Measurements from ENCODE around the gene FAM168A. TPM values are rescaled to one million over a fixed set of nuclear protein-coding genes. Genes with fewer than 3 reads are reported as not detected.

Gene FAM168A
- total and polyA plus RNA-seq, 10 of the 15 experiments (the other 5 are each of a cell fraction or from before 2014, with no cell fraction given) = 1.7 to 20.0 (median 10.0) TPM

DNA sequence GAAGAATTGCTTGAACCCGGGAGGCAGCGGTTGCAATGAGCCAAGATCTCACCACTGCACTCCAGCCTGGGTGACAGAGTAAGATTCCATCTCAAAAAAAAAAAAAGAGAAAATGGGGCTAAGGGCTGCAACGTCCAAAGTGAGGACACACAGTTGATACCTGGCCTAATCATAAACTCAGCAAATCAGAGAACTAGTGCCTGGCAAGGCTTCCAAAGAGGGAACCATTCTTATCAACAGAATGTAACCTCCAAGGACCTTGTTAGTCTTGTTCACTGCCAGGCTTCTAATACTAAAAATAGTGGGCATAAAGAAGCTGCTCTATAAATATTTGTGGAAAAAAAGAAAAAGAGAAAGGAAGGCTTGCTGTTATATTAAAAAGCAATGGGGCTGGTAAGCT lies 42.3 kb downstream of the FAM168A start:
- no peak overlapping the region for H3K27ac ChIP-seq (ENCODE audit: control insufficient read depth, insufficient read depth)
- H4K20me1 ChIP-seq (ENCODE audit: control insufficient read depth, insufficient read depth) = no peaks in the 10 kb centered on the region
- in situ Hi-C loops (cut with MboI) = no loop called here
- DNase-seq (ENCODE audit: low read depth, low spot score) = no peak
- ChIA-PET SMC1A (ENCODE audit: uncharacterized antibody, unreplicated experiment) (interaction anchor here (1.0 to 2.5 kb wide), 8 partner anchors 10 to 34 kb away, joined by 3 to 10 read pairs (median 4); no protein-coding TSS in a partner anchor), POLR2A (interaction anchor here (0.5 to 1.8 kb wide), 5 partner anchors 10 to 1771 kb away, joined by 3 to 4 read pairs (median 3); no protein-coding TSS in a partner anchor), RAD21 (ENCODE audit: unreplicated experiment) (interaction anchor here (0.9 to 1.5 kb wide), 2 partner anchors 19 to 27 kb away, joined by 3 to 4 read pairs; no protein-coding TSS in a partner anchor), CTCF (interaction anchor here (1.1 to 1.3 kb wide), 3 partner anchors 11 to 76 kb away, joined by 3 to 5 read pairs (median 3); no protein-coding TSS in a partner anchor)
- no peaks in the 10 kb centered on the region for H3K4me1 ChIP-seq (ENCODE audit: control insufficient read depth, insufficient read depth, low read length)
- no peaks in the 10 kb centered on the region for H3K27me3 ChIP-seq (replicated peaks in 1 of 2; ENCODE audit: control insufficient read depth in 2 of 2, insufficient read depth in 2 of 2, low read length in 1 of 2)
- H3K36me3 ChIP-seq (ENCODE audit: control insufficient read depth in 2 of 2, insufficient read depth in 2 of 2, low read length in 1 of 2) = no peaks in the 10 kb centered on the region
- ATAC-seq = no peak
- FAIRE-seq = no peak
- intact Hi-C loops (cut with micrococcal nuclease; ENCODE audit: unreplicated experiment) = no loop called here
- TF ChIP-seq CBFB (IDR thresholded peaks at IDR 0.05; ENCODE audit: low read depth) = no peak
- no peak overlapping the region for H3K4me2 ChIP-seq (ENCODE audit: control insufficient read depth, insufficient read depth)
- no peak overlapping the region for H3K4me3 ChIP-seq
- H3K9me3 ChIP-seq (replicated peaks; ENCODE audit: control insufficient read depth, insufficient read depth, low read length) = no peaks in the 10 kb centered on the region
- 84% methylated on average over 3 of the region's 3 CpGs for WGBS (ENCODE audit: insufficient coverage, insufficient replicate concordance, low lambda C conversion rate, missing lambda C conversion rate)
- BruUV-seq (replicated peaks) = no TSS peak
- no peak overlapping the region for H2AFZ ChIP-seq (ENCODE audit: control insufficient read depth, low read depth, low read length)
- H3K9ac ChIP-seq (ENCODE audit: control insufficient read depth, insufficient read depth, low read length) = no peak overlapping the region
- no peaks in the 10 kb centered on the region; the same call in none of the 2 replicates for H3K79me2 ChIP-seq (ENCODE audit: control insufficient read depth, insufficient read depth, low read length)

DNA sequence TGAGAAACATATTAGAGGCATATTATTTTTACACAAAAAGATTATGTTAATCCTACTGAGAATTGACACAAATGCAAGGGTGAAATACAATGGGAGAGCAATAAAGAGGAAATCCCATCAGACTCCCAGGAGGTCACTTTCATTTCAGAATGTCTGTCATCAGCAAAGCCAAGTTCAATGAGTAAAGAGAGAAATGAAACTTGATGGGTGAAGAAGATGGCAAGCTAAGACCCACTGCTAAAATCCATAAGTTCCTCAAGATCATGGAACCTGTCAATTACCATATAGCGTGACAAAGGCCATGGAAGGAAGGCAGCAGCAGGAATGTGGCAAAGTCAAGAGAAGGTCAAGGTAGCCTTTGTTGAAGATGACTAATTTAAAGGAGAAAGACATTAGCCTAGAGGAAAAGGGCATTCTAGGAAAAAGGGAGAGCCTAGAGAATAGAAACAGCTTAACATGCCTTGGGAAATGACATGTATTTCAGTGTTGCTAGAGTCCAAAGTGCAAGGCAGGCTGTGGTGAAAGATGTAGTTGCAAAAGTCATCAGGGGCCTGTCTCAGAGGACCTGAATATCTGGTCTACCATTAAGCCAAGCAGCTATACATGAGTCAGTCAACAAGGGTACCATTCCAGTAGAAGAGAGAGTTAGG lies 43.1 kb downstream of the FAM168A start:
- BruUV-seq (replicated peaks) = no TSS peak

More for the DNA sequence above, 43.1 kb downstream of the FAM168A start:
- no peak overlapping the region for H3K9ac ChIP-seq (ENCODE audit: control insufficient read depth, insufficient read depth, low read length)
- no peaks in the 10 kb centered on the region for H3K9me3 ChIP-seq (replicated peaks; ENCODE audit: control insufficient read depth, insufficient read depth, low read length)
- ChIA-PET RAD21 (ENCODE audit: unreplicated experiment) (interaction anchor here (0.9 to 1.5 kb wide), 2 partner anchors 11 to 26 kb away, joined by 3 read pairs; no protein-coding TSS in a partner anchor), SMC1A (ENCODE audit: uncharacterized antibody, unreplicated experiment) (interaction anchor here (0.8 to 2.5 kb wide), 9 partner anchors 10 to 139 kb away, joined by 3 to 10 read pairs (median 3); no protein-coding TSS in a partner anchor), POLR2A (interaction anchor here (0.6 to 1.8 kb wide), 4 partner anchors 9 to 399 kb away, joined by 3 to 5 read pairs (median 4); no protein-coding TSS in a partner anchor), CTCF (interaction anchor here (1.1 to 1.3 kb wide), 3 partner anchors 10 to 76 kb away, joined by 3 to 5 read pairs (median 3); no protein-coding TSS in a partner anchor)
- H3K4me1 ChIP-seq (ENCODE audit: control insufficient read depth, insufficient read depth, low read length) = no peaks in the 10 kb centered on the region
- H2AFZ ChIP-seq (ENCODE audit: control insufficient read depth, low read depth, low read length) = no peak overlapping the region
- TF ChIP-seq ATF7 (IDR thresholded peaks at IDR 0.05; ENCODE audit: low read depth) (no peak), MEF2B (IDR thresholded peaks at IDR 0.05; ENCODE audit: partially characterized antibody, poor library complexity, severe bottlenecking) (peak; percentile 23), SPI1 (IDR thresholded peaks at IDR 0.05; ENCODE audit: borderline replicate concordance, insufficient read depth, low read depth, low read length) (peak; percentile 27; the same call in 1 of the 2 replicates), STAT3 (IDR thresholded peaks at IDR 0.05; ENCODE audit: low read depth, low read length) (no peak), IKZF2 (IDR thresholded peaks at IDR 0.05) (peak; percentile 23 to 25; a peak in 2 of 4 replicates), IKZF1 (conservative IDR thresholded peaks at IDR 0.05) (peak; percentile 44; the same call in 1 of the 2 replicates)
- intact Hi-C loops (cut with micrococcal nuclease; ENCODE audit: unreplicated experiment) (no loop called here), in situ Hi-C loops (cut with MboI) (no loop called here)
- no peaks in the 10 kb centered on the region; the same call in none of the 2 replicates for H3K79me2 ChIP-seq (ENCODE audit: control insufficient read depth, insufficient read depth, low read length)
- no peaks in the 10 kb centered on the region for H4K20me1 ChIP-seq (ENCODE audit: control insufficient read depth, insufficient read depth)
- no peaks in the 10 kb centered on the region for H3K36me3 ChIP-seq (ENCODE audit: control insufficient read depth in 2 of 2, insufficient read depth in 2 of 2, low read length in 1 of 2)
- peak; percentile 34 for ATAC-seq
- H3K27me3 ChIP-seq (replicated peaks in 1 of 2; ENCODE audit: control insufficient read depth in 2 of 2, insufficient read depth in 2 of 2, low read length in 1 of 2) = no peaks in the 10 kb centered on the region
- no peak overlapping the region for H3K27ac ChIP-seq (ENCODE audit: control insufficient read depth, insufficient read depth)
- no peak for DNase-seq (ENCODE audit: low read depth, low spot score)
- H3K4me3 ChIP-seq = no peak overlapping the region
- 100% methylated on average over 1 of the region's 1 CpG for WGBS (ENCODE audit: insufficient coverage, insufficient replicate concordance, low lambda C conversion rate, missing lambda C conversion rate)
- H3K4me2 ChIP-seq (ENCODE audit: control insufficient read depth, insufficient read depth) = no peak overlapping the region
- FAIRE-seq = no peak
